ENCODE results near the gene CAAP1. TPM values are rescaled to one million over a fixed set of nuclear protein-coding genes. Genes with fewer than 3 reads are reported as not detected.

Gene CAAP1
- total RNA-seq, 1 donor from 2014 or later, result 20.2 TPM

DNA sequence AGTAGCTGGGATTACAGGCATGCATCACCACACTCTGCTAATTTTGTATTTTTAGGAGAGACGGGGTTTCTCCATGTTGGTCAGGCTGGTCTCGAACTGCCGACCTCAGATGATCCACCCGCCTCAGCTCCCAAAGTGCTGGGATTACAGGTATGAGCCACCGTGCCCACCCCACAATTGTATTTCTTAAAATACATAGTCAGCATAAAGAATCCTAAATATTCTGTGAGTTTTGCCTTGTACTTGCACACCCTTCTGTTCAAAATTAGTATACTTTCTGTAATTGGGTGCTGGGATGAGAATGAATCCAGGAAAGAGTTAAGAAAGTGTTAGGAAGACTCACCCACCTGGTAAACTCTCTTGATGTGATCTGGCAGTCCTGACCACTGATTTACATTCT, 101.3 kb downstream of the CAAP1 start:
- Mint-ChIP-seq H3K27me3 (no peaks in the 10 kb centered on the region), H3K27ac (no peak overlapping the region), H3K36me3 (no peaks in the 10 kb centered on the region), H3K9me3 (no peaks in the 10 kb centered on the region), H3K4me1 (ENCODE audit: unreplicated experiment) (peaks cover 4% of the 10 kb centered on the region), H3K4me3 (no peak overlapping the region)
- TF ChIP-seq, protein P1, sequence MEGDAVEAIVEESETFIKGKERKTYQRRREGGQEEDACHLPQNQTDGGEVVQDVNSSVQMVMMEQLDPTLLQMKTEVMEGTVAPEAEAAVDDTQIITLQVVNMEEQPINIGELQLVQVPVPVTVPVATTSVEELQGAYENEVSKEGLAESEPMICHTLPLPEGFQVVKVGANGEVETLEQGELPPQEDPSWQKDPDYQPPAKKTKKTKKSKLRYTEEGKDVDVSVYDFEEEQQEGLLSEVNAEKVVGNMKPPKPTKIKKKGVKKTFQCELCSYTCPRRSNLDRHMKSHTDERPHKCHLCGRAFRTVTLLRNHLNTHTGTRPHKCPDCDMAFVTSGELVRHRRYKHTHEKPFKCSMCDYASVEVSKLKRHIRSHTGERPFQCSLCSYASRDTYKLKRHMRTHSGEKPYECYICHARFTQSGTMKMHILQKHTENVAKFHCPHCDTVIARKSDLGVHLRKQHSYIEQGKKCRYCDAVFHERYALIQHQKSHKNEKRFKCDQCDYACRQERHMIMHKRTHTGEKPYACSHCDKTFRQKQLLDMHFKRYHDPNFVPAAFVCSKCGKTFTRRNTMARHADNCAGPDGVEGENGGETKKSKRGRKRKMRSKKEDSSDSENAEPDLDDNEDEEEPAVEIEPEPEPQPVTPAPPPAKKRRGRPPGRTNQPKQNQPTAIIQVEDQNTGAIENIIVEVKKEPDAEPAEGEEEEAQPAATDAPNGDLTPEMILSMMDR (conservative IDR thresholded peaks at IDR 0.05), result no peak
- no peak for DNase-seq (ENCODE audit: extremely low spot score, unreplicated experiment)

Other genes with a start within 250 kb of the CAAP1 start
- 29.3 and 32.5 TPM in 2 replicates for gene PLAA, start 54.4 kb upstream of the CAAP1 start, total RNA-seq (ENCODE audit: low replicate concordance)
- 15.5 and 19.3 TPM in 2 replicates for gene IFT74, start 63.6 kb upstream of the CAAP1 start, total RNA-seq (ENCODE audit: low replicate concordance)
- gene LRRC19, start 112.9 kb upstream of the CAAP1 start, total RNA-seq (ENCODE audit: low replicate concordance), result 0.29 and 0.74 TPM in 2 replicates
- 0.63 and 0.74 TPM in 2 replicates for gene TEK, start 216.4 kb upstream of the CAAP1 start, total RNA-seq (ENCODE audit: low replicate concordance)